Activated effector memory CD4-positive, alpha-beta T cell treated with anti-CD3 and anti-CD28 coated beads, Interleukin-2, amount 50 U/mL, for 16 hours (primary cell): ENCODE results near the gene COPB1.
"Not testable (repeated sequence)": the region's sequence is repeated elsewhere in the genome, so short reads cannot be mapped to it uniquely, and the experiment has no call there.

ENCODE experiments used
- DNase-seq: peaks from one replicate; pipeline ENCODE4 v3.0.0-alpha.2; 2020

The COPB1 gene, protein sequence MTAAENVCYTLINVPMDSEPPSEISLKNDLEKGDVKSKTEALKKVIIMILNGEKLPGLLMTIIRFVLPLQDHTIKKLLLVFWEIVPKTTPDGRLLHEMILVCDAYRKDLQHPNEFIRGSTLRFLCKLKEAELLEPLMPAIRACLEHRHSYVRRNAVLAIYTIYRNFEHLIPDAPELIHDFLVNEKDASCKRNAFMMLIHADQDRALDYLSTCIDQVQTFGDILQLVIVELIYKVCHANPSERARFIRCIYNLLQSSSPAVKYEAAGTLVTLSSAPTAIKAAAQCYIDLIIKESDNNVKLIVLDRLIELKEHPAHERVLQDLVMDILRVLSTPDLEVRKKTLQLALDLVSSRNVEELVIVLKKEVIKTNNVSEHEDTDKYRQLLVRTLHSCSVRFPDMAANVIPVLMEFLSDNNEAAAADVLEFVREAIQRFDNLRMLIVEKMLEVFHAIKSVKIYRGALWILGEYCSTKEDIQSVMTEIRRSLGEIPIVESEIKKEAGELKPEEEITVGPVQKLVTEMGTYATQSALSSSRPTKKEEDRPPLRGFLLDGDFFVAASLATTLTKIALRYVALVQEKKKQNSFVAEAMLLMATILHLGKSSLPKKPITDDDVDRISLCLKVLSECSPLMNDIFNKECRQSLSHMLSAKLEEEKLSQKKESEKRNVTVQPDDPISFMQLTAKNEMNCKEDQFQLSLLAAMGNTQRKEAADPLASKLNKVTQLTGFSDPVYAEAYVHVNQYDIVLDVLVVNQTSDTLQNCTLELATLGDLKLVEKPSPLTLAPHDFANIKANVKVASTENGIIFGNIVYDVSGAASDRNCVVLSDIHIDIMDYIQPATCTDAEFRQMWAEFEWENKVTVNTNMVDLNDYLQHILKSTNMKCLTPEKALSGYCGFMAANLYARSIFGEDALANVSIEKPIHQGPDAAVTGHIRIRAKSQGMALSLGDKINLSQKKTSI

DNA sequence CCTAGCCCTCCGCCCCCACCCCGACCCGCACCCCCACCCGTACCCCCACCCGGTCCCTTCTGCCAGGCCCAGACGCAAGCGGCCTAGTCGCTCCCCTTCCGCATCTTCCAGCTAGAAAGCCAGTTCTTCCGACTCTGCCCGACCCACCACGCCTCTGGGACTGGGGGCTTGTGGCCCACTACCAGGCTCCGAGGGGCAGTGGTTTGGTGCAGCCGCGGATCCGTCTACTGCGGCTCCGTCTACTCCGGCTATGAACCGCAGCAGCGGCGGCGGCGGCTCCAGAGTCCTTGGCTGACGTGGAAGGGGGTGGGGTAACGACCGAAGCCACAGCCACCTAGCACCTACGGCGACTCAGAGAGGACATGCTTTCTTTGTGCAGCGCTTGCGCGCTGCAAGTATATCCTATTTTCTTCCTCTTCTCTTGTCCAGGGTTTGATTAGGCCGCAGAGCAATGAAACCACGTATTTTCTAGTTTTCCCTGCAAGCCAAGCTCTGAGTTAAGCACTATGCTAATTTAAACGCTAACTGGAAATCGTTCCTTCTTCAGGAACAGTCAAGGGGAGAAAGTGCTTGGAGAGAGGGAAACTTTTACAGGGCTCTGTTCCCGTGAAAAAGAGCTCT lies at the start of gene COPB1:
TSS of gene COPB1 (minus strand) at position 252 of the 621 bp plus-strand sequence. CDS start 883 bp downstream, outside the sequence.
- peak; percentile 96 for DNase-seq

DNA sequence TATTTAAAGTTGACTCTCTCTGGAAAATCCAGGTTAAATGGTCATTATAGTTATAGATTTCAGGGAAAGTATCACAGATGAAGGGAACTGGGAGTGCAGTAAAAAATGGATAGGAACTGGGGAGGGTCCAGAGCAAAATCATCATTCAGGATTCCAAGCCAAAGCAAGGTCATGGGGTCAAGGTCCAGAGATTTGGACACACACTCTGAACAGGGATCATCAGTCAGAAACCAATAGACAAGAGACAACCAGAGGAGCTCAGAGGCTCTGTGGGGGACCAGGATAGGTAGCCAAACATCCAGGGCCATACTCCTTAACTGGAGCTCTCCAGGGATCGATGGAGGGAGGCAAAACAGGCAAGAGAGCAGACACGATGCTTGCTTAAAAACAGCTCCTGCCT lies 47.8 kb upstream of the COPB1 start:
- no peak for DNase-seq

DNA sequence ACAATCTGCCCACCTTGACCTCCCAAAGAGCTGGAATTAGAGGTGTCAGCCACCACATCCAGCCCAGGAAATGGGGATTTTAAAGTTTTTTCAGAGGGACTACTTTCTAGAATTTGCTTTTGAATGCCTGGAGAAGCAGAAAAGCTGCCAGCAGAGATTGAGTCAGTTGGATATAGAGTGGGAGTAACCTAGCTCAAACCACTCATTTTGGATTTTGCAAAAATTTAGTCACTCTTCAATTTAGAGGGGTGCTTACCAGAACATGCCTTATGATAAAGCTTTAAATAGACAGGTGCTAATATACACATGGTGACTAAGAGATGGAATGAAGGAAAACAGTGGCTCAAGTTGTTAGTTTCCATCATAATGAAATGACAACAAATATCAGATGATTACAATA lies 47.1 kb upstream of the COPB1 start:
- no peak for DNase-seq

DNA sequence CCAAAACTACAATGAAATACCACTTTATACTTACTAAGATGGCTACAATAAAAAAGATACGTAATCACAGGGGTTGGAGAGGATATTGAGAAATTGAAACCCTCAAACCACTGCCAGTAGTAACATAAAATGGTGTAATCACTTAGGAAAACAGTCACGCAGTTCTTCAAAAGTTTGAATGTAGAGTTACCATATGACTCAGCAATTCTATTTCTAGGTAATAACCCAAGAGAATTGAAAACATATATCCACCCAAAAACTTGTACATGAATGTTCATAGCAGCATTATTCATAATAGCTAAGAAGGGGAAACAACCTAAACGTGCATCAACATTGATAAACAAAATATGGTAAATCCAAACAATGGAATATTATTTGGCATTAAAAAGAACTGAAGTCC lies 45.0 kb upstream of the COPB1 start:
- no peak for DNase-seq

DNA sequence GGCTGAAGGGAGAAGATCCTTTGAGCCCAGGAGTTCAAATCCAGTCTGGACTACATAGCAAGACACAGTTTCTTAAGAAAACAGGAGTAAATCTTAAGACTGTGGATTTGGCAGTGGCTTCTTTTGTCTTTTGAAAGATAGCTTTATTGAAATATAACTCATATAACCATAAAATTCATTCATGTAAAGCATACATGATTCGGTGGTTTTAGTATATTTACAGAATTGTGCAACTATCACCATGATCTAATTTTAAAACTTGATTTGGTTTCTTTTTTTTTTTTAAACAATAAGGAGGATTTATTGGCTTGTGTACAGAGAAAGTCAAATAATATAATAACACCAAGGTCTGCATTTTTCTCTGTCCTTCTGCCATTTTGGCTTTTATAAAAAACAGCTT lies 43.6 kb upstream of the COPB1 start:
- DNase-seq = no peak

DNA sequence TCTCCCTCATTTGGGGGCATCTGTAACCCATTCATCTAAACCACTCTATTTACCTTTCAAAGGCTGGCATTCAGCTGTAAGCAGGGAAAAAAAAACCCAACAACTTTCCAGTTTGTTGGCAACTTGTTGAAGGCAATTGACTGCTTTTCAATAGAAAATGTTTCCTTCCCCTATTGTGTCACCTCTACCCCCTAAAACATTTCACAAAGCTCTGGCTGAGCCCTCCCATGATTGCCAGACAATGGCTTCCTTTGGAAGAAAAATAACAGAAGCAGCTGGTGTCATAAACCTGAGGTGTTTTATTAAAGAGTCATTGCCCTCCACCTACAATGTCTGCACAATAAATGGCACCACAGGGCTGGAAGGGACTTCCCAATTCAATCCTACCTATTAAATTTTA lies 42.7 kb upstream of the COPB1 start:
- DNase-seq = no peak

DNA sequence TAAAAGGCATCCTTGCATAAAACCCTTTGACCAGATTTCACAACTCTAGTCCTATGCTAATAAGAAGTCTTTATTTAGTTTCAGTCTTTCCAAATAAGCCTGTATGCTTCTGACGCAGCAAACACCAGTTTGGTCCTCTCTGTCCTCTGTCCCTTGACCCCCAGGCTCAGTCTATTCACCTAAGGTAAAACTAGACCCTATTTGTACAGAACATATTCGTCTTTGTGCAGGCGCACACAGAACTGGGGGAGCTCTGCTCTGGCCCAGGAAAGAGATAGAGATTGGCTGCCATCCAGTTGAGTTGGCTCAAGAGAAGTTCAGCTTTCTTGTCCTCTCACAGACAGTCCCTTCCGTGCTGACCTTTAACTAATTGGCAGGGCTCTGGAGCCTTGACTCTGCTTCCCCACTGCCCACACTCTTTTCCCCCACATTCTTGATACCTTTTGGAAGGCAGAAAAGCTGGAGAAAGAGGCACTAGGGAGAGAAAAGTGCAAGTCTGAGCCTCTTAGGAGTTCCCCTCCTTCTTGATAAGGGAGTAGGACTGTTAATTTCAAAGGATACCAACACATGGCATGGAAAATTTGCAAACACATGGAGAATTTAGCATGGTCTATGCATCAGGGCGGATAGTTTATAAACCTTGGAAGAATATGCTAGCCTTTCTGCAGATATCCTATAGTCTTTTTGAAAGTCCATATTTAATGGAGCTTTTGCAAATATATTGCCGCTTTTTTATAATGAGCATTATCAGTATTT lies 41.8 kb upstream of the COPB1 start:
- DNase-seq = no peak

DNA sequence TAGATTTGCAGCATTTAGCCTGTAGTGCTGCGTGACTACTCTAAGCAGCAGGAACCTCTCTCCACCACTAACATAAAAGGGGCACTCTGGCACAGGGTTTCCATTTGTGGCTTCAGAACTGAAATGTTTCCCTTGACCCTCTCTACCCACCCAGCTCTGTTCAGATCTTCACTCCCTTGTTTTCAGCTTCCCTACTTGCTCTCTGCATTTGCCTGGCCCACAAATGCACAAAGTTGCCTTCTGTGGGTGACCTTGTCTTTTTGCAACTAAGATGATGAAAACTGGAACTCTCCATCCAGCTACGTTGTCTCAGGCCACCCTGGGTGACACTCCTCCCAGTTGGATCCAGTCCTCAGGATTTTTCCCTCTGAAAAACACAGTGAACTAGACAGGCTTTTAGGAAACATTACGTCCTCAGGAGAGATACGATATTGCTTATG lies 40.4 kb upstream of the COPB1 start:
- DNase-seq = no peak

DNA sequence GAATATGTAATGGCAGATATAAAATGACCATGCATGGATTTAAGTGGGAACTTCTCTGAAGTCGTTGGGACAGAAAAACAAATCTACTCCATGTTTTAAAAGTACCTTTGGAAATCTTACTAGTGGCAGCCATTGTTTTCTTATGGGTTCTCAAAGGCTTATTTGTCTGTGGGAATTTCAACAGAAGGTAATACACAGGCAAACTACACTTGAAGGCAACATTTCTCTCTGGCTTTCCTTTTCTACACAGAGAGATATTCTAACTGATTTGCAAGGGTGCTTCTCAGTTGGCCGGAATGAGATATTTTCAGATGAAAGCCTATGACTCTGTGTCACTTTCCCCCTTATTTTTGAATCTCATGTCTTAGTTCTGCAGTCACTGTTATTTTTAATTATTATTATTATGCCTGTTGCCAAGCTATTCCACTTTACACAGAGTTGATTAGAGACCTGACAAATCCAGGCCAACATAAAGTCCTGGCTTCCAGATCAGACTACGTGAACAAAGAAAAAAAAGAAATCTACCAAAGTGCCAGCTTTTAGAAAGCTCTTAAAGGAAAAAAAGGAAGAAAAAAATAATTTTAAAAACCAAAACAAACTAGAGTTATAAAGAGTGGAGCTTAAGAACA lies 39.4 kb upstream of the COPB1 start:
- DNase-seq = no peak

DNA sequence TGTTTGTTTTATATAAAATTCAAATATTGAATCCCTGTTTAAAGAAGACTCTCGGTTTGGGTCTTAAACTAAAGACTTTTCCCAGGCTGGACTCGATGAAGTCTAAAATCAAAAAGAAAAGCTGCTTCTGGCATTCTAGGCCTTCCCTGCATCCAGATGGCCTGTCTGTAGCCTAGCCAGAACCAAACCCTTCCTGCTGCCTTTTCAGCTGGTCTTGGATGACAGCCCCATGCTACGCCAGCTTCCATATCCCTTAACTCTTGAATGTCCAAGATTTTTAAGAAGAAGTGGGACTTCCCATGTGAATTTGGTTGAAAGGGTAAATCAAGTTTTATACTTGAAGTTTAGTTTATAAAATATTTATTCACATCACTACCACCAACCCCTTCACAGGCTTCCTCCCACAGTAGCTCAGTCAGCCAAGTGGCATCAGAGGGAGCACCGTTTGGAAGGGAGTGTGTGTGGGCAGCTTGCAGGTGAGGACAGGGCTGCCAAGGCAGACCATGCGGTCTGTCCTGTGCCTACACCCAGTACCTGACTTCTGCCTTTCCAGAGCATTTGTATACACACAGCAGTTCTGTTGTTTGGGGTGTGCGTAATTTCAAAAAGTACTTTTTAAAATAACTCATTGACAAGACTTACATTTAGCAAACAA lies 38.8 kb upstream of the COPB1 start:
- DNase-seq = no peak

DNA sequence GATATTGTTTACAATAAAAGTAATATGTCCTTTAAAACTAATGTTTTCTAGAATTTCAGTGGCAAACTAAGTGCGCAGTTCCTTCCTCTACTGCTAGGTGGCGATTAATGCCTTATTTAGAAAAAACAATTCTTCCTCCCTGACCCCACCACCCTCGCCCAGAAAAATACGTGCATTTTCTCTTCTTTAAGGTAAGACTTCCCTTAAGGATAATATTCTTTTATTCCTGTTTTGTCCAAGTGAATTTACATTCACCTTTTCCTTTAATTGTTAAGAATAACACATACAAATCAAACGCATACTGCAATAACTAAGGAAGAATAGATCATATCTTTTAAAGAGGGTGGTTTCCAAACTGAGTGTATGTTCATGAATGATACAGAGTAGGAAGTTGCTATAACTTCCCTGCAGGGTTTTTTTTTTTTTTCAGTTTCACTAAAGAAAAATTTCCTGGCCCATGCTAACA lies 37.6 kb upstream of the COPB1 start:
- peak; percentile 65 for DNase-seq

DNA sequence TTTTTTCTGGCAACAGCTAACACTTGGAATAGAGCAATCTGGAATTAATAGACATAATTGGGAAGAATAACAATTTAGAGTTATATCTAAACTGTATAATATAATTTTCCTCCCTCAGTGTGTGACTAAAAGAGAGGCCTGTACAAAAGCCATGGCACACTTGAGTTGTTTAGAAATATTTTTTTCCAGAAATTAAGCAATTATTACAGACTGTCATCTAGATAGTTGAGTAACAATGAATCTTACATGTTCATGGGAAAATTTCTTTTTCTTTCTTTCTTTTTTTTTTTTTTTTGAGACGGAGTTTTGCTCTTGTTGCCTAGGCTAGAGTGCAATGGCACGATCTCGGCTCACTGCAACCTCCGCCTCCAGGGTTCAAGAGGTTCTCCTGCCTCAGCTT lies 35.6 kb upstream of the COPB1 start:
- DNase-seq = not testable (repeated sequence)

DNA sequence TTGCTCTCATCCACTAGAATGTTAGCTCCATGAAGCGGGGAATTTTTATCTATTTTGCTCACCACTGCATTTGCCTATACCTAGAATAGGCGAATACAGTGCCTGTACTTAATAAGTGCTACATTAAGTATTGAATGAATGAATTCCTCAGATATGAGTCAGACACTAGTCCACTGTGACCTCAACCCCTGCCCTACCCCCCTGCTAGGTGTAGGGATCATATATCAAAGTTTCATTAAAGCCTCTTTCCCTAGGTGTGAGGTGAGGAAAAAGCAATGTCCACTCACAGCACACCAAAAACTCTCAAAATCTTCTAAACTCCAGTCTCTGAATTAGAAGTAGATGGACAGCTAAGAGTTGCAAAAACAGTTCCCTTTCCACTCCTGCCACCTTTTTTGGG lies 30.3 kb upstream of the COPB1 start:
- DNase-seq = no peak

DNA sequence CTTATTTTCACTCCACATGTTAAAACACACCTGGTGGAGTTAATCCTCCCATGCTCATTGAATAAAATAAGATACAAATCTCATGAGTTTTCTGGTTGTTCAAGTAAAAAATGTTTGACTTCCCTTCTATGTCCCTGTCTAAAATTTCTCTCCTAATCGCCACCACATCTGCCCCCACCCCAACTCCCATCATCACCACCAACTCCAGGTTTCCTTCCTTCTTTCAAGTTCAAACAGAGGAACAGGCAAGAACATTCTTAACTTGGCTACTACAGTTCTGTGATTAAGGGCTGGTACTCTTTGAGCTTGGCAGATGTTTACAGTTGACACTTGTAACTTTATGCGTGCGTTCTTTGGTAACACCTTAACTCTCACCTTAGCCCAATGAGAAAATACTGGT lies 29.7 kb upstream of the COPB1 start:
- no peak for DNase-seq

DNA sequence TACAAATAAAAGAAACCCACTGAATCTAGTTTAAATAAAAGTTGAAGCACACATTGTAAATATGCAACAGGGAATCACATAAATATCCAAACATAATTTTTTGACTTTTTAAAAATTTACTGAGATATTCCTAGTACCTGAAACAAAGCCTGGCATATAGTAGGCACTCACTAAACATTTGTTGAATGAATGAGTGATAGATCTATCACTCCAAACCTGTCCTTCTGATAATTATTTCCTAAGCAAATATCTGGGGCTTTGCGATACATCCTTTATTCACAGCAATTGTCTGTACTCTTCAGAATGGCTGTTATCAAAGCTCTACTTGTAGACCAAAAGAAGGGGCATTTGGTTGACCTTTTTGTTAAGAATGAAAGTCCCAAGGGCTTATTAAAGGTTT lies 23.2 kb upstream of the COPB1 start:
- DNase-seq = no peak

DNA sequence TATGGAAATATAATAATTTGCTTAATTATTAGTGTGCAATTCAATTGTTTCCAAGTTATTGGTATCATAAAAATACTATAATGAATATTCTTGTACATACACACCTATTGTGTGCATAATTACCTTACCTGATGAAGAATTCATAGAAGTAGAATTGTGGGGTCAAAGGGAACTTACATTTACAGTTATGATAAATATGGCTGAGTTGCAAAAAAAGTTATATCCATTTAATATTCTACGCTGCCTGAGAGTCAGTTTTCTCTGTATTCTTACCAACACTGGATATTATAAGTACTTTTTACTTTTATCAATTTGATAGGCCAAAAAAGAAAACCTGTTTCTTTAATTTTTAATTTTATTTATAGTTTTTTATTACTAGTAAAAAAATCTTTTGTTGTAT lies 22.6 kb upstream of the COPB1 start:
- no peak for DNase-seq

DNA sequence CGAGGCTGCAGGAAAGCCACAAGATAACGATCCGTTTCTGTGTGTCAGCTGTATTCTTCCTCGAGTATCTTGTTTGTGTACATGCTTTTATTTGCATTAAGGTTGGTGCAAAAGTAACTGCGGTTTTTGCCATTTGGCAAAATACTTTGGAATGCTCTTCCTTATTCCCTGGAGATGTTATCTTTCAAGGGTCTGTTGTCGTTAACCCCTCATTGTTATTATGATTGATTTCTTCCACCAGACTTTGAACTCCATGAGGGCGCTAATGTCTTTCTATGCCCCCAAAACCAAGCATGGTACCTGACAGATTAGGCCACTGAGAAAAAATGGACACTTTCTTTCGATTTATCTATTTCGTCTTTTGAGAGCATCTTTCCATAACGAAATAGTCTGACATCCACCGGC lies 21.1 kb upstream of the COPB1 start:
- DNase-seq = no peak

DNA sequence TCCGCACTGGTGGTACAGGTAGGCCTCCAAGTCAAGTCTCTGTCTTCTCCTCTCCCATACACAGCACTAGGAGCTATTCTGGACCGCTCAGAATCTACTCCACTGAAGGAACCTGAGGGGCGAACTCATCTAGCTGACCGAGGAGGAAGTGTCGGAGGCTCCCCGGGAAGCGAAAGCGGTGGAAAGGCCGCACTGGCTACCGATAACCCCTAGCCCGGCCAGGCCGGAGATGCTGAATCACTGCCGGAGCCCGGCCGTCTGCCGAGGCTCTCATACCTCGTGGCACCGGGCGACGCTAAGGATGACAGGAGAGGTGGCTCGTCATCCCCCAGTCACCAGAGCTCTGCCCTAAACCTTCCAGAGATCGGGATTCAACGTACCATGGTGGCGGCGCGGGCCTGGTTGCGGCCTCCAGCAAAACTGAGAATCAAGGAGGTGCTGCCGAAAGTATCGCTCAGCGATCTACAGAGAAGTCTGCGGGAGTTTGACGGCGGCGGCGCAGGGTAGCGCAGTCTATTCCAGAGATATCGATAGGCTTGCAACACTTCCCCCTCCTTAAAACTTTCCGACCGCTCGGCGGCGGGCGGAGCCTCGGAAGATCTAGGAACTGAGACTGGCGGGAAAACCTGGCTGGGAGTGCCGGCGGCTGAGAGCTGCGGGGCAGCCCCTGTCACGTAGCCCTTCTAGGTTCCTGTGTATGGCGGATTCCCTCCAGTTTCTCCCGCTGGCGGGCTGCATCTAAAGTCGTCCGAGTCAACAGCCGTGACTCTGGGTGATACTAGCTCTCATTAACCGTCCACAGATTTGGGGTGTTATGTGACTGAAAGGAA lies 20.5 kb upstream of the COPB1 start, which contains the start of gene PSMA1:
TSS of gene PSMA1 (minus strand) at position 470 of the 830 bp plus-strand sequence. CDS start at position 383, 87 bp downstream.
- DNase-seq = peak; percentile 97

DNA sequence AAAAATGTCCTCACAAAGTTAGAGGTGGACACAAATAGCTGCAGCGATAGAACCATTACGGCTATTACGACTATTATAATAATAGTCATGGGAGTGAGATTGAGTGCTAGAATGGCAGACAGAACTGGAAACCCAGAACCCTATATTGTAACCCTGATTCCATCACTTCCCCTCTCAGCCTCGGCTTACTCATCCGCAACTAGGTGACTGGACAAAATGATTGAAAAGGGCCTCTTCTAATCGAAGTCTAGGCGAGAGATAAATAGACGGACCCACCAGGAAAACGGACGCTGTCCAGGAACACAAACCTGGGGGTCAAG lies 19.9 kb upstream of the COPB1 start:
- no peak for DNase-seq

DNA sequence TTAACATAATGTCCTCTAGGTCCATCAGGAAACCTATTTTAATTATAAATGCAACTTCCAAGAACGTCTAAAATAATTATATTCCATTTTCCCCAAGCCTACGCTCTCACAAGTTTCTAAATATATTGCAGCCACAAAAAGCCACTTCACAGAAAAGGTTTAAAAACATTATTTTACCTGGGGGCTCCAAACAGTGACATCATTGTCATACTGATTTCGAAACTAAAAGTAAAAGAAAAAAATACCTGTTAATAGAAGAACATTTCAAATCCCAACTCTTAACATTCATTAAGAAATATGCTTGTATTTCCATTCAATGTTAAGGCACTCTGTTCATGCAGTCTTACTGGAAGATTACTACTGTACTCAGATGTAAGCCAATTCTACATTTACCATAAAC lies 19.2 kb upstream of the COPB1 start:
- DNase-seq = no peak

DNA sequence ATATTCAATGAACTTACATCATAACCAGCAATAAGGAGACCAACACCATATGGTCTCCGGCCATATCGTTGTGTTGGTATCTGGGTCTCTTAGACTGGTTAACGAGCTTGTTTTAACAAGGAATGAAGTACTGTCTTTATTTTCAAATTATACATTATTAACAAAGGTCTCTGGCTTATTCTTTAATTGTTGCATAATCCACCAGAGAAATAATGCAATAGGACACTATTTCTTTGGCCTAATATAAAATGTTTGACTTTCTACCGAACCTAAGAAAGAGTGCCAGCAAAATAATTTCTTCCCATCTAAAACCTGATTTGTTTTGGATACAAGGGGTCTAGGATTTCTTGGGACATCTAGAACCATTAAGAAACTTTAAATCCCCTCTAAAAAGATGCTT lies 14.2 kb upstream of the COPB1 start:
- DNase-seq = no peak
